Chondrocyte (in vitro differentiated cells): Measurements from ENCODE around the gene ADCY5. TPM values are rescaled to one million over a fixed set of nuclear protein-coding genes. Genes with fewer than 3 reads are reported as not detected.

Experiments
- DNase-seq: peaks from one replicate; pipeline ENCODE4 v3.0.0; 2021; ENCODE audit warnings: mixed read lengths, low spot score
- H3K27ac Mint-ChIP-seq: one replicate; pipeline ENCODE4 v1.8.0; 2021; ENCODE audit warnings: mild to moderate bottlenecking, moderate library complexity, mixed read lengths; ENCODE audit not compliant: unreplicated experiment
- H3K27me3 Mint-ChIP-seq: 2 replicates; pipeline ENCODE4 v1.8.0; 2021; ENCODE audit warnings: low read depth, mixed read lengths
- H3K36me3 Mint-ChIP-seq: 2 replicates; pipeline ENCODE4 v1.8.0; 2021; ENCODE audit warnings: low read depth, mixed read lengths
- H3K4me1 Mint-ChIP-seq: 2 replicates; pipeline ENCODE4 v1.8.0; 2021; ENCODE audit warnings: low read depth, mild to moderate bottlenecking, mixed read lengths
- H3K4me3 Mint-ChIP-seq: one replicate; pipeline ENCODE4 v1.8.0; 2021; ENCODE audit warnings: mild to moderate bottlenecking, moderate library complexity, mixed read lengths; ENCODE audit not compliant: unreplicated experiment
- H3K9me3 Mint-ChIP-seq: 2 replicates; pipeline ENCODE4 v1.8.0; 2021; ENCODE audit warnings: low read depth, mixed read lengths
- total RNA-seq: library from RNA; stranded (reverse); gene quantifications from 3 replicates; pipeline ENCODE4 v1.2.1, GENCODE V29; 2021
- TF ChIP-seq, protein P1 (sequence below): fragments of 200-600 bp; sonication (generic); IDR thresholded peaks from 2 replicates; pipeline ENCODE4 v1.5.0; 2021; ENCODE audit warnings: antibody characterized with exemption, mild to moderate bottlenecking, moderate library complexity

The ADCY5 gene
- total RNA-seq, 1 donor from 2014 or later = 8.0 TPM

DNA sequence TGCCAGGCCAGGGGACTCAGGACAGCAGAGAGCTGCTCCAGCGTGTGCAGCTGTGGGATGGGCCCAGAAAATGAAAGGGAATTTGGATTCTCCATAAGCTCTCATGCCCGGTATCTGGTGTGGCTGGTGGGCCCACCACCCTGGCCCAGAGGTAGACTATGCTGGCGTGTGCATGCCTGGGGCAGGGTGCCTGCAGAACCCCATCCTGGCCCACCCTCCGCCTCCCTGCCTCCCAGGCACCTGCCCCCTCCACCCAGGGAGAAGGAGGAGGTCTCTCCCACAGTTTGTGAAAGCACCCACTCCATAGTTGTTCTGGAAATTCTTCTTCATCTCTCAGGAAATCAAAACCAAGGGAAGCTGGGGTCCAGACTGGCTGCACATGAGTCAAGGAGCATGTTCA lies 112.9 kb downstream of the ADCY5 start:
- Mint-ChIP-seq H3K27me3 (peaks cover 28% of the 10 kb centered on the region), H3K27ac (no peak overlapping the region)

DNA sequence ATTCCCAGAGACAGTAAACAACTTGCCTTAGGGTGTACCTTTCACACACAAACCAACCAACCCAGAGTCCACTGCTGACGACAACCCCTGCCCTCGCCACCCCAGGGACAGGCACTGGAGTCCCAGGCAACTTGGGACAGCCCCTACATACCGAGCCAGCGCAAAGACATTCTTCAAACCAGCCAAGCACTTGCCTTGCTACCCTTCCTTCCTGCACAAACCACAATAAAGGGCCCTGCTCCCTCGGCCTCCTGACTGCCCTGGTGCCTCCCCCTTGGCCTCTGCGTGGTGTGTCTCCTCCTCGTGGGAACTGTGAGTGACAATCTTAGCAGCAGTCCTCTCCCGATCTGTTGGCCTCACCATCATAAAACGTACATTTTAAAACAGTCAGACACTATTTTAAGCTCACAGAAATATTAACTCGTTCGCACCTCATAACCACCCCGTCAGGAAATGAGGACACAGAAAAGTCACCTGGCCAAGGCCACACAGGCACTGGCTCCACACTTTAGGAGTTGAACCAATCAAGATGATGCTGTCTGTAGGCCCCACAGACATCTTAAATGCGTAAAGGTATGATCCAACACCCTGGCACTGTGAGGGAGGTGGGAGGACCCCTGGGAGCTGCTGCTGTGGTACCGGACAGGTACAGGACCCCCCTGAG lies 113.8 kb downstream of the ADCY5 start:
- Mint-ChIP-seq H3K4me3 (no peak overlapping the region), H3K27me3 (peaks cover 26% of the 10 kb centered on the region), H3K4me1 (peaks cover 9% of the 10 kb centered on the region), H3K9me3 (peaks cover 3% of the 10 kb centered on the region), H3K27ac (no peak overlapping the region), H3K36me3 (peaks cover 3% of the 10 kb centered on the region)
- TF ChIP-seq, protein P1, sequence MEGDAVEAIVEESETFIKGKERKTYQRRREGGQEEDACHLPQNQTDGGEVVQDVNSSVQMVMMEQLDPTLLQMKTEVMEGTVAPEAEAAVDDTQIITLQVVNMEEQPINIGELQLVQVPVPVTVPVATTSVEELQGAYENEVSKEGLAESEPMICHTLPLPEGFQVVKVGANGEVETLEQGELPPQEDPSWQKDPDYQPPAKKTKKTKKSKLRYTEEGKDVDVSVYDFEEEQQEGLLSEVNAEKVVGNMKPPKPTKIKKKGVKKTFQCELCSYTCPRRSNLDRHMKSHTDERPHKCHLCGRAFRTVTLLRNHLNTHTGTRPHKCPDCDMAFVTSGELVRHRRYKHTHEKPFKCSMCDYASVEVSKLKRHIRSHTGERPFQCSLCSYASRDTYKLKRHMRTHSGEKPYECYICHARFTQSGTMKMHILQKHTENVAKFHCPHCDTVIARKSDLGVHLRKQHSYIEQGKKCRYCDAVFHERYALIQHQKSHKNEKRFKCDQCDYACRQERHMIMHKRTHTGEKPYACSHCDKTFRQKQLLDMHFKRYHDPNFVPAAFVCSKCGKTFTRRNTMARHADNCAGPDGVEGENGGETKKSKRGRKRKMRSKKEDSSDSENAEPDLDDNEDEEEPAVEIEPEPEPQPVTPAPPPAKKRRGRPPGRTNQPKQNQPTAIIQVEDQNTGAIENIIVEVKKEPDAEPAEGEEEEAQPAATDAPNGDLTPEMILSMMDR = no peak
- peak; percentile 24 for DNase-seq

More for the DNA sequence above, 112.9 kb downstream of the ADCY5 start:
- peaks cover 3% of the 10 kb centered on the region for H3K9me3 Mint-ChIP-seq
- TF ChIP-seq, protein P1 = no peak
- H3K36me3 Mint-ChIP-seq = peaks cover 3% of the 10 kb centered on the region
- peak; percentile 60 for DNase-seq
- H3K4me3 Mint-ChIP-seq = no peak overlapping the region
- H3K4me1 Mint-ChIP-seq = peaks cover under 1% of the 10 kb centered on the region

DNA sequence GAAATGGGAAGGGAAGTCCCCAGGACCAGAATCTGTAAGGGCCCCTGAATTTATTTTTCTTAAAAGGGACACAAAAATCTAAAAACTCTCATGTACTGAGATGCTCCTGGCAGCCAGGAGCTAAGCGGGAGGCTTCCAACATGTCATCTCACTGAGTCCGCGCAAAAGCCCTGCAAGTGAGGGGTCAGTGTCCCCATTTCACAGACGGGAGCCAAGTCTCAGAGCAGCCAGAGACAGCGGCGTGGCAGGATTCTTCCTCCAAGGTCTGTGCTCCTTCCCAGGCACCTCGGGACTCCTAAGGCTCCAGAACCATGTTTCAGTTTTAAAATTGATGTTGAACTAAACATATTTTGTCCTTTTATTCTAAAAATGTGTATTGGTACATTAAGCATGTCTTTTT lies 114.8 kb downstream of the ADCY5 start:
- no peak overlapping the region for H3K4me3 Mint-ChIP-seq
- peaks cover 3% of the 10 kb centered on the region for H3K36me3 Mint-ChIP-seq
- H3K4me1 Mint-ChIP-seq = peaks cover 12% of the 10 kb centered on the region
- H3K27me3 Mint-ChIP-seq = peaks cover 26% of the 10 kb centered on the region
- DNase-seq = peak; percentile 65
- H3K9me3 Mint-ChIP-seq = peaks cover 3% of the 10 kb centered on the region
- TF ChIP-seq, protein P1 = no peak
- no peak overlapping the region for H3K27ac Mint-ChIP-seq

DNA sequence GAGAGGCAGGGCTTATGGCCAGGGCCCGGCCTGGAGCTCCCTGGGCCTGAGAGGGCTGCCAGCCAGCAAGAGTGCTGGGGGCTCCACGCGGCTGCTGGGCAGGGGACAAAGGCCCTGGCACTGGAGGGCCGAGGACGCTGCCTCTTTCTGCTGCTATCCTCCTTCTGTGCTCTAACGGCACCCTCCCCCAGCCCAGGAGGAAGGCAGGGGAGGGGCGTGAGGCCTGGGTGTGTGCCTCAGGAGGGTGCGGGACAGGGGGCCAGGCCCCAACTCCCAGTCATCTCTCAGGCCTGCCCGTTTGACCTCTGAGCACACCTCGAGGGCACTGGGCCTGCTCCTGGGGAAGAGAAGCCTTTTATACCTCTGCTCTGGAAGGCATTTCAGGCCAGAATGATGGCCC lies 115.5 kb downstream of the ADCY5 start:
- TF ChIP-seq, protein P1 = no peak
- no peak overlapping the region for H3K27ac Mint-ChIP-seq
- peaks cover 12% of the 10 kb centered on the region for H3K4me1 Mint-ChIP-seq
- H3K27me3 Mint-ChIP-seq = peaks cover 28% of the 10 kb centered on the region
- H3K9me3 Mint-ChIP-seq = peaks cover 3% of the 10 kb centered on the region
- DNase-seq = peak; percentile 81
- H3K4me3 Mint-ChIP-seq = no peak overlapping the region
- H3K36me3 Mint-ChIP-seq = peaks cover 3% of the 10 kb centered on the region

DNA sequence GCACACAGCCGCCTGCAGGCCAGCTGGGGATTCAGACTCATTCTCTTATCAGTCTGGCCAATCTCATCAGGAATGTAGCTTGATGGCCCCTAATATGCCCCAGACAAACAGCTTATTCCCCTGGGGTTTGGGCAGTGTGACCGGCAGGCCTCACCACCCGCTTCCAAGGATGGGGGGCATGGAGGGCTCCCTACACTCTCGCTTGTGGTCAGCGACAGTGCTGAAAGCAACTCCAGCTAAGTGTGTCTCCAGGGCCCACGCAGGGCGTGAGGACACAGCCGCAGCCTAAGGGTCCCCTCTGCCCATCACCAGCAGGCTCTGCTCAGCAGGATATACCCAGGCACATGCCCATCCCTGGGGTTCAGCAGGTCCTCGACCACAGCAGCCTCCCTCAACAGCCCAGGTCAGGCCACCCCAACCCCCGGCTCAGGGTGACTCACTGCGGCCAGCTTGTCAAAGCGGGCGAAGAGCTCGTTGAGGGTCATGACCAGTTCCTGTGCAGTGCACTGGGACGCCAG lies 116.7 kb downstream of the ADCY5 start:
- peak; percentile 87 for DNase-seq
- Mint-ChIP-seq H3K36me3 (peaks cover 3% of the 10 kb centered on the region), H3K27me3 (peaks cover 27% of the 10 kb centered on the region), H3K27ac (no peak overlapping the region), H3K9me3 (no peaks in the 10 kb centered on the region), H3K4me3 (no peak overlapping the region), H3K4me1 (peaks cover 12% of the 10 kb centered on the region)
- TF ChIP-seq, protein P1 = no peak
